CD4-positive, alpha-beta T cell treated with Interleukin-12 subunit alpha and Interleukin-12 subunit beta, for 1 hour (primary cell): ENCODE measurements around the gene KLB.

ENCODE experiments used
- DNase-seq: peaks from one replicate; pipeline ENCODE4 v3.0.0-alpha.2; 2020

Gene KLB

GRCh38 chr4:39466747-39467146 lies 60.0 kb downstream of the KLB start:
- DNase-seq = no peak

DNA sequence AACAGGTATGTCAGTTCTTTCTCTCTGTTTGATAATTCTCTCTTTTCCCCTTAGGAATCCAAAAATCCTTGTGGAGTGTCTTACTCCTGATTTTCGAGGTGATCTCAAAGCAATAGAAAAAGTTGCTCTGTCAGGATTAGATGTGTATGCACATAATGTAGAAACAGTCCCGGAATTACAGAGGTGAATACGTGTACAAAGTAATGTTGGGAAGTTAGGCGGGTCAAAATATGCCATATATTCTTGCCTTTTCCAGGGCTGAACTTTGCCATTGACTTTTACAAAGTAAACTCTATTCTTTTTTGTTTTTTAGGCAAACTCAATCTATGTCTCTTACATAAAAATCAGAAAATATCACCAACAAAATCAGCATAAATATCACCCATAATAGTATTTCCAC lies 60.7 kb downstream of the KLB start:
- DNase-seq = no peak

DNA sequence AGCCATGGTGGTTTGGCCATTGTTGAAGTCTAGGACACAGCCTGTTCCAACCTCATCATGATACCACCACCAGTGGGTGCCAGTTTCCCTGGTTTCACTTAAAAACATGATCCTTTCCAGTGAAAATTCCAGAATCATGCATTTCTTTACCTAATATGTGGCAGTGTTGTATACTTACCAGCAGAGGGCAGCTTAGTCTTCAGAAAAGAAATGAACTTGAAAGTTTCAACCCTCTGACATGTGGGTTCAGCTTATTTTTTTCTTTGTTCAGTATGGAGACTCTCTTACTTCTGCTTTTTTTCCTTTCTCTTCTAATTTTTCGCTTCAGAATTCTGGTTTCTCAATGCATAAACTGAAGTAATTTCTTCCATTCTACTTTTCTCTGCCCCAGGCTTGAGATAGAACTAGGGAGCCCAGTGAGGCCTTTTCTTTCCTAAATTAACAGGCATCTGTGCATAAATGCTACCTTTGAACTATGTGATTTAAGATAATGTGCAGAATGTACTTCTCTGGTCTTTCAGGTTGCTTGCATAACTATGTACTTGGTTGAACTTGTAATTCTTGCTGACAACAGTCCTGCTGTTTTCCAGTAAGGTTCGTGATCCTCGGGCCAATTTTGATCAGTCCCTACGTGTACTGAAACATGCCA lies 62.8 kb downstream of the KLB start:
- peak; percentile 59 for DNase-seq

- no peak for DNase-seq
These were observed 63.7 kb downstream of the KLB start for GRCh38 chr4:39470402-39470801.

GRCh38 chr4:39472396-39472795 lies 65.7 kb downstream of the KLB start:
- DNase-seq = no peak

DNA sequence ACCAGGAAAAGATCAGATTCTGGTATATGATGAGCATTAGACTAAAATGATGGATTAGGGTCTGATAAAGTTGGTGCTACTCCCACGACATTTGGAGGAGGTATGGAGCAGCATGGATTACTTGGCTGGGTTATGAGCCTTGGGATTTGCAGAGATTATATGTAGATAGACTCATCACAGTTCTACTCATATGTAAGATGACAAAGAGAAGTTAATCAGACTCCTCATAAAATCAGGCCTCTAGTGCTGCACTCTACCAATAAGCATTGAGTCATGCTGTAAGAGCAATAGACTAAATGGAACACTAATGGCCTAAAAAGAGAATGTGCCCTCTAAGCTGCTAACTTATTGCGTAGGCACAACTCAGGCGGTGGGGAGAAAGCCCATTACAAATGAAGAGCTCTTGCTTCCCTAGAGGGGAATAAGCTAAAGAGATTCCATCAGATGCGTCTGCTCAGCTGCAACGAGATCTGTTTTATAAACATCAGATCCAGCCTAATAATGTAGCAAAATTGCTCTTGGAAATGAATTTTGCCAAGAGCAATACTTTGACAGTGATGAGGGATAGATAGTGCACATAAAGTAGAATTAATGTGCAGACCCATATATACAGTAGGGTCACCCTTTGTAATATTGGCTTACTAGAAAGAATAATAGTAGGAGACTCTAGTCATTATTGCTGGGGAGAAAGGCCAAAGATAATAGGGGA lies 69.6 kb downstream of the KLB start:
- DNase-seq = no peak

- no peak for DNase-seq
These were observed 73.5 kb downstream of the KLB start for GRCh38 chr4:39480251-39480650.

- no peak for DNase-seq
These were observed 74.4 kb downstream of the KLB start for GRCh38 chr4:39480902-39481695.

DNA sequence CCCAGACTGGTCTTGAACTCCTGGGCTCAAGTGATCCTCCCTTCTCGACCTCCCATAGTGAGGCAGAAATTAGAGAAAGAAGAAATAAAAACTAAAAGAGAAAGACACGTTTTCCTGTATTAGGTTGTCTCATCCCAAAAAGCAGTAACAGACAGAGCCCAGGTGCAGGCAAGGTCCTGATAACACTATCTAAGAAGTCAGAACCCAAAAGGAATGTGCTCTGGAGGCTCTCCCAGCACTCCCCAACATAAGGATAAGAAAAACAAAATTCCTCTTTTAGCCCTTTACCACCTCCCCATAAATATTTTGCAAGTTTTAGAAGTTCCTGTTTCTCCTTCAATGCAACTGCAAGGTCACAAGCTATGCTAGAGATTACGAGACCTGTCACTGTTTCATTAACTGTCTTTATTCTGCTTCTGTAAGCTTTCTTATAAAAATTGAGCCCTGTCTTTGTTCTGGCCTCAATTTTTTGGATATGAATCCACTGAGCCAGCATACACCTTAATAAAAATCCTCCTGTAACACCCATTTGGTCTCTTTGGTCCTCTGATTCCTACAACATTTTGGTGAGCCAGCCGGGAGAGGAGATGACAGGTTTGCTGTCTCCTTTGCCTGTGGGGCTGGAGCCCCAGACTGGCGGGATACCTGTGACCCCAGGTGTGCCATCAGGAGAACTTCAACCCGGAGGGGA lies 78.0 kb downstream of the KLB start:
- no peak for DNase-seq

- DNase-seq = no peak
These were observed 79.6 kb downstream of the KLB start for GRCh38 chr4:39486221-39486804.

- DNase-seq = no peak
These were observed 83.6 kb downstream of the KLB start for GRCh38 chr4:39490322-39490721.

DNA sequence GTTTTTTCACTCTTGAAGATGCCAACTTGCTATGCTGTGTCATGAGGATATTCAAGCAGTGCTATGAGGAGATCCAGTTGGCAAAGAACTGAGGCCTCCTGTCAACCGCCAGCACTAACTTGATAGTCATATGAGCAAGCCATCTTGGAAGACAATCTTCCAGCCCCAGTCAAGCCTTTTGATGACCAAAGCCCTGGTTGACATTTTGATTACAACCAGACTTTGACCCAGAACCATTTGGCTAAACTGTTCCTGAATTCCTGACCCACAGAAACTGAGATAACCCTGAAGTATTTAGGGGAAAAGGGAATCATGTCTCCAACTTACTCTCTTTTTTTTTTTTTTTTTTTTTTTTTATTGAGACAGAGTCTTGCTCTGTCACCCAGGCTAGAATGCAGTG lies 87.6 kb downstream of the KLB start:
- no peak for DNase-seq

DNA sequence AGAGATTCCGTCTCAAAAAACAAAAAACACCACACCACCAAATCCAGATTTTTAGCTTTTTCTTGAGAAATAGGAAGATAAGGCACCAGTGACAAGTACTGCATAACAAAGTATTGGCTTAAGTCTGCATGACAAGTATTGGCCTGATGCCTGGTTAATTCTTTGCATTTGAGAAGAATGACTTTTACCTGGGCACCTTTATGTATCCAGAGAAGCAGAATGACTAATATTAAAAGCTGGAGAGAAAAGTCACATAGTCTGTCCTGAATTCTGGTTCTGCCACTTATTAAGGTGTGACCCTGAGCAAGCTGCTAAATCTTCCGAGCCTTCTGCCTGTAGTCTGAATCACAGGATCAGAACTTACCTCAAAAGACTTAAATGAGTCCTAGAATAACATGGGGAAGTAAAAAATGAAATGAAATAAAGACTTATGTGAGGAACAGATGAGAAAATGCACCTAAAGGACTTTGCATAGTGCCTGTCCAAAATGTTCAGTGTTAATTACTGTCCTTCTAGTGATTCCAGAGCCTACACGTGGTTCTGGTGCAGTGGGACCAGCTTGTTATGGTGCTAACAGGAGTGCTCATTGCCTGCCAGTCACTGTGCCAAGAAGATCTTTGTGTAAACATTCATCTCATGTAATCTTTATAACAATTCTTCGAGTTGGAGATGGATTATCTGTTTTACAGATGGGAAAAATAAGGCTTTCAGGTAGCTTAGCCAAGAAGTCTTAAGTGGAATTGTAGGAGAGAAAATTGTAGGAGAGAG lies 88.9 kb downstream of the KLB start:
- no peak for DNase-seq

DNA sequence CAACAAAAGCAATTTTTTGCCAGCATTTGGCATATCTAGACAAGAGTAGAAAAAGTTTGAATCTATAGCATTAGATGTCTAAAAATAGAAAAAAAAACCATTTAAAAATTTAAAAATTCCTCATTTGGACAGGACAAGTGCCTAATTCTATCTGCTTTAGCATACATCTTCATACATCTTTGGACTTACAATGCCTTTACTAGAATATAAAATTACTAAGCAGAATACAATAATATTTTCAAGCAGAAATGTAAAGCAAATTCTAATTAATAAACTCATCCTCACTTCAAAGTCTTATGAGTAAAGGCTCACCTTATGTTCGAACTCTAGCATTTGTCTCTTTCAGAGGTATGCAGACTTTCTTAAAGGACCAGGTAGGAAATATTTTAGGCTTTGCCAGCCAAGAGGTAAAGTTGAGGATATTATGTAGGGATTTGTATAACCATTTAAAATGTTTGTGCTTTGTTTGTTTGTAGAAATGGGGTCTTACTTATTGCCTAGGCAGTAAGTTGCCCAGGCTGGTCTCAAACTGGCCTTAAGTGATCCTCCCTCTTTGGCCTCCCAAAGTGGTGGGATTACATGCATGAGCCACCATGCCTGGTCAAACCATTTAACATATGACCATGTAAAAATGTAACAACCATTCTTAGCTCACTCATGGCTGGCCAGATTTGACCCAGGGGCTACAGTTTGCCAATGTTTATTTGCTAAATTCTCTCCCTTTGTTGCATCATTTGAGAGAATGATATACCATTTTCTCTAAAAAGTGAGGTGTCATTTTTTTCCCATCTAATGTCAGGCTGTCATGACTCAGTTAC lies 91.4 kb downstream of the KLB start:
- no peak for DNase-seq

GRCh38 chr4:39498727-39499020 lies 91.9 kb downstream of the KLB start:
- no peak for DNase-seq
